ENCODE results near the gene SLC17A8. TPM values are rescaled to one million over a fixed set of nuclear protein-coding genes. Genes with fewer than 3 reads are reported as not detected.

The SLC17A8 gene
- total RNA-seq, 1 experiment from 2014 or later = not detected

DNA sequence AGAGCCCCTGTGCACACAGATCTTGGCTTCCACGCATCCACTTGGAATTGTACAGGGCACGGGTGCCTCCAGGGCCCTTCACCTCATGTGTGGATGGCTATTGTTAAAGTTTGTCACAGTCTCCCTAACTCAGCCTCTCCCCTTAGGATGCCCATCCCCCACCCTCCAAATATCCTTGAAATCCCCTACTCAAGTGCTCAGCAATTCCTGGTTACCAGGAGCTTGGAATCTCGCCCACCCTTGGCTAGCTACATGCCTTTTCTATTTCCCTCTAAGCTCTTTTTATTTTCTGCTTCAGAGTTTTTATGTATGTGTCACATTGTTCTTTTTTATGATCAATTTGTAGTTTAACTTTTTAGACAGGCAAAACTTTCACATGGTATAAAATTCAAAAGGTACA, 103.8 kb downstream of the SLC17A8 start:
- ChIA-PET POLR2A (no interaction called here), CTCF (no interaction called here)
- intact Hi-C loops (cut with micrococcal nuclease; ENCODE audit: unreplicated experiment) = no loop called here
- no peaks in the 10 kb centered on the region for H3K9me3 ChIP-seq (ENCODE audit: control insufficient read depth, insufficient read depth, low read depth, low read length)
- H3K36me3 ChIP-seq (ENCODE audit: control insufficient read depth, insufficient read depth, low read length) = no peaks in the 10 kb centered on the region; the same call in 1 of the 2 replicates
- no peak overlapping the region for H3K4me3 ChIP-seq (ENCODE audit: low read depth in 2 of 2, low read length in 2 of 2)
- H3K27ac ChIP-seq (ENCODE audit: low read length) = no peak overlapping the region
- no peaks in the 10 kb centered on the region for H3K4me1 ChIP-seq (ENCODE audit: control insufficient read depth, insufficient read depth, low read length)
- no peaks in the 10 kb centered on the region for H3K27me3 ChIP-seq (ENCODE audit: control insufficient read depth, insufficient read depth, low read length)
- BruUV-seq (replicated peaks) = no TSS peak
- in situ Hi-C loops (cut with HindIII; ENCODE audit: low pct_unique_long_range_greater_than_20kb, low sequenced_read_pairs) = no loop called here
- ATAC-seq = no peak
- TF ChIP-seq POLR2AphosphoS5 (IDR thresholded peaks at IDR 0.05; ENCODE audit: low read depth, low read length) = no peak
- no peak for TF ChIP-seq SIN3A (IDR thresholded peaks at IDR 0.05; ENCODE audit: borderline replicate concordance, insufficient read depth, low read depth, low read length)
- no peak for DNase-seq (ENCODE audit: low read depth, low spot score)

DNA sequence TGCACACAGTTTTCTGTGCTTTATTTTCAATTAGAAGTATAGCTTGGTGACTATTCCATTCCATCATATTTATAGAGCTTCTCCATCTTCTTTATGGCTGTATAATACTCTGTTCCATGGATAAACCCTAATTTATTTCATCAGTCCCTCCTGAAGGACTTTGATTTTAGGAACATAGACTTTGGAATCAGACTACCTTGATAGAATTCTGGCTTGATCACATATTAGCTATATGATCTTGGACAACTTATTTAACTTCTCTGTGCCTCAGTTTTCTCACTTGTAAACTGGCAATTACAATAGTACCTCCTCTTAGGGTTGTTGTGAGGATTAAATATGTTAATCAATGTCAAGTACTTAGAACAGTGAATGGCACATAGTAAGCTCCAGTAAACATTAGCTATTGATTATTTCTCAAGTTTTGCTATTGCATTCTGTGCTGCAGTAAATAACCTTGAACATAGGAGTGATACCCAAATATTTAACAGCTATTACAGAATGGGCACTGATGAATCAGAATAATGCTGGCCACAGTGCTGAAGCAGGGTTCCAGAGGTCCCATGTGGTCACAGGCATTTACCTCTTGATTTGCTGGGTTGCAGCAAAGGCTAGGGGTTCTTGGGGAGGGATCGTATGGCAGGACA, 104.6 kb downstream of the SLC17A8 start:
- H3K27ac ChIP-seq (ENCODE audit: low read length) = no peak overlapping the region
- ChIA-PET POLR2A (interaction anchor here (0.6 kb wide), 1 partner anchor 134 kb away, joined by 3 read pairs; no protein-coding TSS in a partner anchor), CTCF (no interaction called here)
- no peaks in the 10 kb centered on the region for H3K4me1 ChIP-seq (ENCODE audit: control insufficient read depth, insufficient read depth, low read length)
- no peaks in the 10 kb centered on the region; the same call in 1 of the 2 replicates for H3K36me3 ChIP-seq (ENCODE audit: control insufficient read depth, insufficient read depth, low read length)
- no peaks in the 10 kb centered on the region for H3K9me3 ChIP-seq (ENCODE audit: control insufficient read depth, insufficient read depth, low read depth, low read length)
- in situ Hi-C loops (cut with HindIII; ENCODE audit: low pct_unique_long_range_greater_than_20kb, low sequenced_read_pairs) = no loop called here
- H3K27me3 ChIP-seq (ENCODE audit: control insufficient read depth, insufficient read depth, low read length) = no peaks in the 10 kb centered on the region
- H3K4me3 ChIP-seq (ENCODE audit: low read depth in 2 of 2, low read length in 2 of 2) = no peak overlapping the region
- BruUV-seq (replicated peaks) = no TSS peak
- TF ChIP-seq, protein P1, sequence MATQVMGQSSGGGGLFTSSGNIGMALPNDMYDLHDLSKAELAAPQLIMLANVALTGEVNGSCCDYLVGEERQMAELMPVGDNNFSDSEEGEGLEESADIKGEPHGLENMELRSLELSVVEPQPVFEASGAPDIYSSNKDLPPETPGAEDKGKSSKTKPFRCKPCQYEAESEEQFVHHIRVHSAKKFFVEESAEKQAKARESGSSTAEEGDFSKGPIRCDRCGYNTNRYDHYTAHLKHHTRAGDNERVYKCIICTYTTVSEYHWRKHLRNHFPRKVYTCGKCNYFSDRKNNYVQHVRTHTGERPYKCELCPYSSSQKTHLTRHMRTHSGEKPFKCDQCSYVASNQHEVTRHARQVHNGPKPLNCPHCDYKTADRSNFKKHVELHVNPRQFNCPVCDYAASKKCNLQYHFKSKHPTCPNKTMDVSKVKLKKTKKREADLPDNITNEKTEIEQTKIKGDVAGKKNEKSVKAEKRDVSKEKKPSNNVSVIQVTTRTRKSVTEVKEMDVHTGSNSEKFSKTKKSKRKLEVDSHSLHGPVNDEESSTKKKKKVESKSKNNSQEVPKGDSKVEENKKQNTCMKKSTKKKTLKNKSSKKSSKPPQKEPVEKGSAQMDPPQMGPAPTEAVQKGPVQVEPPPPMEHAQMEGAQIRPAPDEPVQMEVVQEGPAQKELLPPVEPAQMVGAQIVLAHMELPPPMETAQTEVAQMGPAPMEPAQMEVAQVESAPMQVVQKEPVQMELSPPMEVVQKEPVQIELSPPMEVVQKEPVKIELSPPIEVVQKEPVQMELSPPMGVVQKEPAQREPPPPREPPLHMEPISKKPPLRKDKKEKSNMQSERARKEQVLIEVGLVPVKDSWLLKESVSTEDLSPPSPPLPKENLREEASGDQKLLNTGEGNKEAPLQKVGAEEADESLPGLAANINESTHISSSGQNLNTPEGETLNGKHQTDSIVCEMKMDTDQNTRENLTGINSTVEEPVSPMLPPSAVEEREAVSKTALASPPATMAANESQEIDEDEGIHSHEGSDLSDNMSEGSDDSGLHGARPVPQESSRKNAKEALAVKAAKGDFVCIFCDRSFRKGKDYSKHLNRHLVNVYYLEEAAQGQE (IDR thresholded peaks at IDR 0.05; ENCODE audit: insufficient read depth in 1 of 2, low read depth in 2 of 2, low read length in 1 of 2) = no peak
- TF ChIP-seq, protein P2, sequence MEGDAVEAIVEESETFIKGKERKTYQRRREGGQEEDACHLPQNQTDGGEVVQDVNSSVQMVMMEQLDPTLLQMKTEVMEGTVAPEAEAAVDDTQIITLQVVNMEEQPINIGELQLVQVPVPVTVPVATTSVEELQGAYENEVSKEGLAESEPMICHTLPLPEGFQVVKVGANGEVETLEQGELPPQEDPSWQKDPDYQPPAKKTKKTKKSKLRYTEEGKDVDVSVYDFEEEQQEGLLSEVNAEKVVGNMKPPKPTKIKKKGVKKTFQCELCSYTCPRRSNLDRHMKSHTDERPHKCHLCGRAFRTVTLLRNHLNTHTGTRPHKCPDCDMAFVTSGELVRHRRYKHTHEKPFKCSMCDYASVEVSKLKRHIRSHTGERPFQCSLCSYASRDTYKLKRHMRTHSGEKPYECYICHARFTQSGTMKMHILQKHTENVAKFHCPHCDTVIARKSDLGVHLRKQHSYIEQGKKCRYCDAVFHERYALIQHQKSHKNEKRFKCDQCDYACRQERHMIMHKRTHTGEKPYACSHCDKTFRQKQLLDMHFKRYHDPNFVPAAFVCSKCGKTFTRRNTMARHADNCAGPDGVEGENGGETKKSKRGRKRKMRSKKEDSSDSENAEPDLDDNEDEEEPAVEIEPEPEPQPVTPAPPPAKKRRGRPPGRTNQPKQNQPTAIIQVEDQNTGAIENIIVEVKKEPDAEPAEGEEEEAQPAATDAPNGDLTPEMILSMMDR (IDR thresholded peaks at IDR 0.05) = no peak
- no peak for TF ChIP-seq SIN3A (IDR thresholded peaks at IDR 0.05; ENCODE audit: borderline replicate concordance, insufficient read depth, low read depth, low read length)
- no peak for TF ChIP-seq TCF7L2 (IDR thresholded peaks at IDR 0.05; ENCODE audit: low read depth, low read length)
- TF ChIP-seq POLR2AphosphoS5 (IDR thresholded peaks at IDR 0.05; ENCODE audit: low read depth, low read length) = no peak
- intact Hi-C loops (cut with micrococcal nuclease; ENCODE audit: unreplicated experiment) = no loop called here
- no peak for DNase-seq (ENCODE audit: low read depth, low spot score)
- no peak for ATAC-seq

DNA sequence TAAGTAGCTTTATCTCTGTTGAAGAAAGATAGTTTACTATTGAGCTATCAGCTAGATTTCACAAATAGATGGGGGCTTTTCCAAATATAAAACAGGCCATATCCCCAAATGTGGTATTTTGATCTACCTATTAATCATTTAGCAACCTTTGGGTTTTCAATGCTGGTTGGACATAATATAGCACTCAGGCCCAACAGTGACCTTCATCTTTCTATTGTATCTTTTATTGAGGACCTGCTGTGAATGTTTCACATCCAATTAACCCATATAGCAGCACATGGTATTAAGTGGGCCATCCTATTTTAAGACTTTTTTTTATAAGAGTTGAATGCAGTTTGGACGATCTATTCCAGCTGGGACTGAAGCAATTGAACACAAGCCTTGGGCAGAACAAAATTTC, 106.8 kb downstream of the SLC17A8 start:
- Histone ChIP-seq H3K27ac (ENCODE audit: low read length) (no peak overlapping the region), H3K36me3 (ENCODE audit: control insufficient read depth, insufficient read depth, low read length) (no peaks in the 10 kb centered on the region; the same call in 1 of the 2 replicates), H3K4me3 (ENCODE audit: low read depth in 2 of 2, low read length in 2 of 2) (no peak overlapping the region), H3K27me3 (ENCODE audit: control insufficient read depth, insufficient read depth, low read length) (no peaks in the 10 kb centered on the region), H3K4me1 (ENCODE audit: control insufficient read depth, insufficient read depth, low read length) (no peaks in the 10 kb centered on the region), H3K9me3 (ENCODE audit: control insufficient read depth, insufficient read depth, low read depth, low read length) (no peaks in the 10 kb centered on the region)
- DNase-seq (ENCODE audit: low read depth, low spot score) (no peak), ATAC-seq (no peak)
- intact Hi-C loops (cut with micrococcal nuclease; ENCODE audit: unreplicated experiment) (no loop called here), in situ Hi-C loops (cut with HindIII; ENCODE audit: low pct_unique_long_range_greater_than_20kb, low sequenced_read_pairs) (no loop called here)
- ChIA-PET POLR2A (no interaction called here), CTCF (no interaction called here)
- TF ChIP-seq, protein P2 (IDR thresholded peaks at IDR 0.05) = no peak
- no peak for TF ChIP-seq POLR2AphosphoS5 (IDR thresholded peaks at IDR 0.05; ENCODE audit: low read depth, low read length)
- TF ChIP-seq TCF7L2 (IDR thresholded peaks at IDR 0.05; ENCODE audit: low read depth, low read length) = no peak
- TF ChIP-seq SIN3A (IDR thresholded peaks at IDR 0.05; ENCODE audit: borderline replicate concordance, insufficient read depth, low read depth, low read length) = no peak
- TF ChIP-seq, protein P1 (IDR thresholded peaks at IDR 0.05; ENCODE audit: insufficient read depth in 1 of 2, low read depth in 2 of 2, low read length in 1 of 2) = no peak
- BruUV-seq (replicated peaks) = no TSS peak
